NCI-H82 treated with DMSO at 0.1 percent for 48 hours (cell line): ENCODE data around the gene CACNB4.
"Not testable (repeated sequence)": the region's sequence is repeated elsewhere in the genome, so short reads cannot be mapped to it uniquely, and the experiment has no call there.

ENCODE experiments used
- DNase-seq: peaks from one replicate; lab custom pipeline; 2025; ENCODE audit not compliant: unreplicated experiment; lab: John Stamatoyannopoulos, UW

Gene CACNB4

DNA sequence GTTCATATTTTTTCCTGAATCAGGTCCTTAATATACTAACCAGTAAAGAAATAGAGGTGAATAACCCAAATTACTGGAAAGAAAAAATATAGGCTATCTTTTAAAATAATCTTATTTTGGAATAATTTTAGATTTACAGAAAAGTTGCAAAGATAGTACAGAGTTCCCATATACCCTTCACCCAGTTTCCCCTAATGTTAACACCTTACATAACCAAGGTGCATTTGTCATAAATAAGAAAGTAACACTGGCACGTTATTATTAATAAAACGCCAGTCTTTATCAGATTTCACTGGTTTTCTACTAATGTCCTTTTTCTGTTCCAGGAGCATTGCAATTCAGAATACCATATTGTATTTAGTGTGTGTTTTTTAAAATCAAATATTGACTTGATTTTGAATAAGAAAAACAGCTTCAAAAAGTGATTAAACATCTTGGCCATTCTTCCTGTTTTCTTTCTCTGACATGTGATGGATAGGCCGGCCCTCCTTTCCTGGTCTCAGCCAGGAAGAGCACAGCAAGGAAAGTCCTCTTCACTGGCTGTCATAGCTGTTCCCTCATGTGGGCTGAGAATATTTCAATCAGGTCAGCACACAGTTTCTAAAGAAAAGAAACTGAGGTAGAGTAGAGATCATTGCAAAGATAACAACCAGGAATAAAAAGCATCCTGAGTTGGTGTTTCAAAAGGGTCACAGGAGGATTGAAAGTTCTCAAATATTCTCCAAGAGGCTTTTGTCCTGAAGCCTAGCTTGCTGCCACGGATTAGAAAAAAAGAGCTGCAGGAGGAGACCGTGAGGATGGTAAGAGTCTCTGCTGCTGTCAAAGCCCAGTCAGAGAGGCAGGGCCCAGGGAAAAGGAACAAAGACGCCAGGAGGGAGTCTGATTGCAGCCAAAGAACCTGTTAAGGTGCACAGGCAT lies 191.3 kb downstream of the CACNB4 start:
- DNase-seq = no peak

DNA sequence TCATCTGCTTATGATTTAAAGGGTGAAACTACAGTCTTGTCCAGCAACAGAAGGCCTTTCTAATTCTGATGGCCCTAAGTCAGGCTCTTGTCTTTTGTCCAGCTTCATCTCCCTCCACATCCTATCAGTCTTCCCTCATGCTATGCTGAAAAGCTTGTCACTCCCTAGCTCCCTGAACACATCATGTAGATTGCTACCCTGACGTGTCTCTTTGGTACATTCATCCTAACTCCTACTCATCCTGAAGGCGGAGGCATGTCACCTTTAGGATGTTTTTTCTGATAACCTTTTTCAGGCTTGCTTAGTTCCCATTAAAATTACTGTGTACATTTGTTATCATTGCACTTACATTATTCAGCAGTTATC lies 192.2 kb downstream of the CACNB4 start:
- DNase-seq = no peak

- DNase-seq = no peak
These were observed 192.7 kb downstream of the CACNB4 start for GRCh38 chr2:151905963-151906632.

DNA sequence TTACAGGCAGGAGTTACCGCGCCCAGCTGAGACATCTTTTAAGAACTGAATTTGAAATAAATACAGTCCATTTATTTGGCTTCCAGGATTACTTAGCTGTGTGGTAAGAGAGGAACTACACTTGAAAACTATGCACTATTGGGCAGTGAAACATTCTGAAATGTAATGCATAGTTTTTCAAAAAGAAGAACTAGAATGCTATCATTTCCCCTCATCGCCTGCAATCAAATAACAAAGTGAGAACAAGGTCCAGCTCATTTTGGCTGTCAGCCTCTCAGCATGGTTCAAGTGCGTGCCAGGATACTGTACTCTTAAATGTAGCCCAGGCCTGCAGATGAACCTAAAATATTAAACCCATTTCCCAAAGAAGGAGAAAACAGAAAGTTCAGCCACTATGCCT lies 194.0 kb downstream of the CACNB4 start:
- DNase-seq = no peak

DNA sequence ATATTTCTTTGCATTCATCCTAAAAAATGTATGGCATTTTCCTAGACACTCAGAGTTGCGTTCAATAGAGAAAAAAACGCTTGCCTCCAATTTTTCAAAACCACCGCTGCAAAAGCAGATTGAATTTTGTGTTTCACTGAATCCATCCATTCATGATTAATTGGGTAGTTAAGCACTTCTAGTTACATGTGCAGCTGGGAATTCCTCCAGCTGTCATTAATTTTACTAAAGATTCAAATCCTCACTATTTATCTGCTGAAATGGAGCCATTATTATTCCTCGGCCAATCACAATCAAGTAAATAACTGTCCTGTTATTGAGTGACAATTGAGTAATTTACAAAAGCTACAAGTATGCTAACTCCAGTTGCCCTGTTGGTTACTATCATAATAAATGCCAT lies 194.8 kb downstream of the CACNB4 start:
- DNase-seq = no peak

DNA sequence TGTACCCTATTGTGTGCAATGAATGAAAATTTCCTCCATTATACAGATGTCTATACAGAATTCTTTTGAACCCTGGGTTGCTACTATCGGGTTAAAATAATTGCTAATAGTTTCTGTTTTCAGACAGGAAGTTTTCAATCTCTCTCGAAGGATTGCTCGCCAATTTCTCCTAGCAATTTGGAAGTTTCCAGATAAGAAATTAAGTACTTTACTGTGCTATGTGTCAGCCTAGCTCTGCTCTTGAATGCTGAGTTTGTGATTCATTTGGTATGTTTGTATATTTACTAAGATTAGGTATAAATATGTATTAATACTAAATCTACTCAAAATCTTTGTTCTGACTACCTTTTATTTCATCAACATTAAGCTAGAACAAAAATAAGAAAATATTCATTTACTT lies 196.0 kb downstream of the CACNB4 start:
- DNase-seq = no peak

DNA sequence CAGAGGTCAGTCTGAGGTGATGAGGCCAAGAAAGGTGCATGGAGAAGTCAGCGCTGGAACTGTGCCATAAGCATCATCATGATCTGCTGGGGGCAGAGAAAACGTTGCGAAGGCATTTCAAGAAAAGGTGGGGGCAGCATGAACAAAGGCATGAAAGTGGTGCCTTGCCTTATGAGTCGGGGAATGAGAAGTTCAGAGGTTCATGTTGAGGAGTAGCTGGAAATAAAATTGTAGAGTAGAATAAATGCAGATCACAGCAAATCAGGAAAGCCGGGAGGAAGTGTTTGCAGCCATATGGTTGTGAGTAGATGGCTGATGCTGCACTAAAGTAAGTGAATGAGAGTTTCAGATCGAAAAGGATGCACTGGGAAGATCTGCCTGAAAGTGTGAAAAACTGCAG lies 198.5 kb downstream of the CACNB4 start:
- no peak for DNase-seq

GRCh38 chr2:151899156-151899555 lies 199.7 kb downstream of the CACNB4 start:
- no peak for DNase-seq

GRCh38 chr2:151891566-151892194 lies 207.2 kb downstream of the CACNB4 start:
- peak; percentile 10 for DNase-seq

- no peak for DNase-seq
These were observed 211.7 kb downstream of the CACNB4 start for GRCh38 chr2:151887164-151887563.

GRCh38 chr2:151886241-151886640 lies 212.6 kb downstream of the CACNB4 start:
- no peak for DNase-seq

DNA sequence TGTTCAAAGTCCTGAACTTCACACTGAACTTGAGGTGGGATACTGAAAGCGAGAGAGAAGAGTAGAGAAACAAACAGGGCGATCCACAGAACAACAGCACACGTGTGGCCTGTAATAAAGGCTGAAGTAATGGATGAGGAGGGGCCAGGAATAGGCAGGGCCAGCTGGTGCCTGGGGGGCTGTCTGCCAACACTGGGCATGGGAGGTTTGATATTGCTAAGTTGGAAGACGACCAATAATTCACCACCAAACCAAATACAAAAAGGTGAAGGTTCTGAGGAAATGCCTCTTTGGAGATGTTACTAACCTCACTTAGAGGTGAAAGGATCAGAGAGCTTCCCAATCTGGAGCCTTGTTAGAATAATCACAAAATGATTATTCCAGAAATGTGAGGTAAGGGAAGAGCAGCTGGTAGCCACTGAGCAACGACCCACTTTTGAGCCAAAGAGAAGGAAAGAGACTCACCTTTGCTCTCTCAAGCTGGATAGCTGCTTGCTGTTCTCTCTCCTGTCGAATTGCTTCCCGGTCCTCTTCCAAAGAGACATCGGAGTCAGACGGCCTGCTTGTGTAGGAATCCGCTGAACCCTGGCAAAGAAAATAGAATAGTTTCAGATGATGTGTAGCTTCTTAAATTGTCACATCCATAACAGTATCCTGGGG lies 215.9 kb downstream of the CACNB4 start:
- no peak for DNase-seq

GRCh38 chr2:151881342-151881741 lies 217.5 kb downstream of the CACNB4 start:
- DNase-seq = no peak

GRCh38 chr2:151880586-151880985 lies 218.3 kb downstream of the CACNB4 start:
- no peak for DNase-seq

DNA sequence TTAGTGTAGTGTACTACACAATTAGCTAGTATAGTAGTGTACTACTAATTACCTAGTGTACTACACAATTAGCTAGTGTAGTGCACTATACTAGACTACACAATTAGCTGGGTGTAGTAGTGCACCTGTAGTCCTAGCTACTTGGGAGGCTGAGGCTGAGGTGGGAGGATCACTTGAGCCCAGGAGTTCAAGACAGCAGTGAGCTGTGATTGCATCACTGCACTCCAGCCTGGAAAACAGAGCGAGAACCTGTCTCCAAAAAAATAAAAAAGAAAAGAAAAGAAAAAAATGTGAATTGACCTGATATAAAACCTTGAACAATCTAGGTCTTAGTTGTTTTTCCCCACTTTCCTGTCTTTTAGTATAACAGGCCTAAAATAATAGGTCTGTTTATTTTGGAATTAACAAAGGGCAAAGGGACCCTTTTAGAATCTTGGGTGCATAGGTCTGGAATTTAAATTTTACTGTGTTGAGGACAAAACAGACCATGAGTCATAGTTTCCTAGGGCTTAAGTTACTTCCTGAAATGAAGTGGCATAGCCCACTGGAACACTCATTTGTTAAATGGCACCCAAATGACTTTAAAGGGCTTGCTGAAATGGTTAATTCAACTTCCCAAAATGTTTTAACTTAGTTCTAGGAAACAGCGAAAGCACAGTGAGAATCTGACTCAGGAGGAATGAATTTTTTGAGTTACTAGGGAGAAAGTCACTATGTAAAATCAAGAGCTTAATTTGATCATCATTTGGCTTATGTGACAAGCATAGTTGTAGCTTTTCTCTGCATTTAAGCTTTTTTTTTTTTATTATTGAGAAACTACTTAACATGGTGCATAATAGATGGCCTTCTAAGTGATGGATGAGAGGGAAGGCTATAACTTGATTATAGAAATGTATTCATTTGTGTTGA lies 219.9 kb downstream of the CACNB4 start:
- DNase-seq = no peak

- DNase-seq = no peak
These were observed 220.6 kb downstream of the CACNB4 start for GRCh38 chr2:151878204-151878603.

DNA sequence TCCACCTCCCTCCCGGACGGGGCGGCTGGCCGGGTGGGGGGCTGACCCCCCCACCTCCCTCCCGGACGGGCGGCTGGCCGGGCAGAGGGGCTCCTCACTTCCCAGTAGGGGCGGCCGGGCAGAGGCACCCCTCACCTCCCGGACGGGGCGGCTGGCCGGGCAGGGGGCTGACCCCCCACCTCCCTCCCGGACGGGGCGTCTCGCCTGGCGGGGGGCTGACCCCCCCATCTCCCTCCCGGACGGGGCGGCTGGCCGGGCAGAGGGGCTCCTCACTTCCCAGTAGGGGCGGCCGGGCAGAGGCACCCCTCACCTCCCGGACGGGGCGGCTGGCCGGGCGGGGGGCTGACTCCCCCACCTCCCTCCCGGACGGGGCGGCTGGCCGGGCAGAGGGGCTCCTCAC lies 223.2 kb downstream of the CACNB4 start:
- DNase-seq = not testable (repeated sequence)

GRCh38 chr2:151872463-151872862 lies 226.4 kb downstream of the CACNB4 start:
- no peak for DNase-seq

DNA sequence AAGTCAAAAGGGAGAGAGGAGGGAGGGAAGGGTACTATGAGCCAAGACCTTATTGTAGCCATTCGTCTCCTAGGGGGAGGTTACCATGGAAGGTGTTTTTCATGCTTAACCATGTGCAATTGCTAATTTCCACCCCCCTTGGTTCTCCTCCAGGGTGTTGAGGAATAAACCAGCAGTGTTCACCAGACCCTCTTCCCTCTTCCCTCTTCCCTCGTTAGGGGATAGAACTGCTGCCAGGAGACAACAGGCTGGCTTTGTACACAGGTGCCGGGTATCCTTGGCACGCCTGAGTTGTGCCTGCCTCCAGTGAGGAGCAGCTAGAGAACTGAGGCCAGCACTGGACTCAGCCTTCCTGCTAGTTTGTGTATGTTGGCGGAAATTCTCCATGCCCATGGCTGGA lies 229.6 kb downstream of the CACNB4 start:
- no peak for DNase-seq

DNA sequence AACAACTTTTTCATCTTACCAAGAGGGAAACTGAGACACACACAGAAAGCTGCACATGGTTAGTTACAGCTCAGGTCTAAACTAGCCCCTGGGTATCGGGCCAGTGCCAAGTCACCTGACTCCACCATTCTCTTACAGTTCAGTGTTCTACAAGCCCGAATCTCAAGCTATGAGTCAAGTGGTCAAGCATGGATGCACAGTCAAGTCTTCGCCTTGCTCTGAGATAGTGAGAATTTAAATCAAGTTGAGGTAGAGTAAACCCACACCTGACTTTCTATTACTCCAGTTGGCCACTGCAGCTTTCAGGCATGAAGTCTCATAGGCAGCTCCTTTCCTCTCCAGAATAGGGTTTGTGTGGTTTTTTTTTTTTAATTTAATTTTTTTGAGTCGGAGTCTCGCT lies 236.1 kb downstream of the CACNB4 start:
- no peak for DNase-seq
